ENCODE results near the gene NECAP2. TPM values are rescaled to one million over a fixed set of nuclear protein-coding genes. Genes with fewer than 3 reads are reported as not detected.

The NECAP2 gene
- total RNA-seq, 1 donor from 2014 or later: 48.2 TPM

GRCh38 chr1:16409536-16410152, 30.9 kb upstream of the NECAP2 start:
- no peak for TF ChIP-seq CTCF (conservative IDR thresholded peaks at IDR 0.05)
- Mint-ChIP-seq H3K9me3 (no peaks in the 10 kb centered on the region), H3K4me1 (ENCODE audit: unreplicated experiment) (no peaks in the 10 kb centered on the region), H3K27ac (no peak overlapping the region), H3K27me3 (peaks cover 9% of the 10 kb centered on the region), H3K36me3 (no peaks in the 10 kb centered on the region), H3K4me3 (no peak overlapping the region)
- DNase-seq (ENCODE audit: extremely low spot score, unreplicated experiment): no peak

DNA sequence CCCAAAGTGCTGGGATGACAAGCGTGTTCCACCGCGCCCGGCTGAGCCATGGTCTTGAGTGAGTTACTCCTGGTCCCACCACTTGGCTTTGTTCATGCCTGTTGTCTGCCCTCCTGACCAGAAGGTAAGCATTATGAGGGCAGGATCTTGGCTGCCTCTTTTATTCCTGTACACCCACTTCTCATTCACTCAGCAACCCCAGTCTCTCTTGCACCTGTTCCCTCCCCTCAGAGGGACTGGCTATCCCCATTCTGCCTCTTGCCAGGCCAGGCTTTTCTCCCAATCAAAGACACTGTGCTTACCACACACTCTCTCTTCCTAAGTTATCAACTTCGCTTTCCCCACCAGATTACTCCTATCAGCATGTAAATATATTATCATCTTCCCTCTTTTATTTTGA, 29.7 kb upstream of the NECAP2 start:
- no peaks in the 10 kb centered on the region for H3K4me1 Mint-ChIP-seq (ENCODE audit: unreplicated experiment)
- no peak overlapping the region for H3K27ac Mint-ChIP-seq
- peaks cover 9% of the 10 kb centered on the region for H3K27me3 Mint-ChIP-seq
- no peak for DNase-seq (ENCODE audit: extremely low spot score, unreplicated experiment)
- TF ChIP-seq CTCF (conservative IDR thresholded peaks at IDR 0.05): no peak
- no peak overlapping the region for H3K4me3 Mint-ChIP-seq
- H3K9me3 Mint-ChIP-seq: no peaks in the 10 kb centered on the region
- H3K36me3 Mint-ChIP-seq: no peaks in the 10 kb centered on the region

- Mint-ChIP-seq H3K9me3 (no peaks in the 10 kb centered on the region), H3K27ac (no peak overlapping the region), H3K27me3 (peaks cover 9% of the 10 kb centered on the region), H3K4me1 (ENCODE audit: unreplicated experiment) (no peaks in the 10 kb centered on the region), H3K36me3 (no peaks in the 10 kb centered on the region), H3K4me3 (no peak overlapping the region)
- no peak for TF ChIP-seq CTCF (conservative IDR thresholded peaks at IDR 0.05)
- no peak for DNase-seq (ENCODE audit: extremely low spot score, unreplicated experiment)
Observed at GRCh38 chr1:16413191-16413590, 27.3 kb upstream of the NECAP2 start.

DNA sequence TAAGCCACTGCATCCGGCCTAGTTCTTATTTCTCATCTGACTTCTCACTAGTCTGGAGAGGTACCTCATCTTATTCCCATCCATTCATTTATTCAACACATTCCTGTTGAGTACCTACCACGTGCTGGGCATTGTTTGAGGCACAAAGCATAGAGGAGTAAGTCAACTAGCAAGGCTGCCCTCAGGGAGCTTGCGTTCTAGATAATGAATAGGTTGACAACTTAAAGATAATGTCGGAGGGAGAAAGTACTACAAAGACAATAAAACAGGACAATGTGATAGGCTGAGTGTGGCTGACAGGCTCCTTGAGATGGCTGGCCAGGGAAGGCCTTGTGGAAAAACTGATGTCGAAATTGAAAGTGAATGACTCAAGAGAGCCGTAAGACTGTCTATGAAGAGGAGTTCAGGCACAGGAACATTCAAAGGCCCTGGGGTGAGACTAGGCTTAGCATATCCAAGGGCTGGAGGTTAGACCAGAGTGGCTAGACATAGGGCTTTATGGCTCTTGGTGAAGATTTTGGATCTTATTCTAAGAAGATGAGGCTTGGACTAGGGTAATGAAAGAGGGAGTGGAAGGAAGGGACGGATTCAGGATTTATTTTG, 21.6 kb upstream of the NECAP2 start:
- H3K4me3 Mint-ChIP-seq: no peak overlapping the region
- no peak overlapping the region for H3K27ac Mint-ChIP-seq
- H3K36me3 Mint-ChIP-seq: no peaks in the 10 kb centered on the region
- peaks cover 18% of the 10 kb centered on the region for H3K27me3 Mint-ChIP-seq
- H3K9me3 Mint-ChIP-seq: no peaks in the 10 kb centered on the region
- no peak for DNase-seq (ENCODE audit: extremely low spot score, unreplicated experiment)
- TF ChIP-seq CTCF (conservative IDR thresholded peaks at IDR 0.05): no peak
- H3K4me1 Mint-ChIP-seq (ENCODE audit: unreplicated experiment): peaks cover 5% of the 10 kb centered on the region

GRCh38 chr1:16420424-16421118, 20.0 kb upstream of the NECAP2 start:
- peaks cover 18% of the 10 kb centered on the region for H3K27me3 Mint-ChIP-seq
- H3K4me1 Mint-ChIP-seq (ENCODE audit: unreplicated experiment): peaks cover 5% of the 10 kb centered on the region
- no peak for DNase-seq (ENCODE audit: extremely low spot score, unreplicated experiment)
- H3K9me3 Mint-ChIP-seq: no peaks in the 10 kb centered on the region
- no peaks in the 10 kb centered on the region for H3K36me3 Mint-ChIP-seq
- H3K4me3 Mint-ChIP-seq: no peak overlapping the region
- no peak for TF ChIP-seq CTCF (conservative IDR thresholded peaks at IDR 0.05)
- no peak overlapping the region for H3K27ac Mint-ChIP-seq

Measured in type B pancreatic cell (in vitro differentiated cells).